Measurements from ENCODE around the gene TAOK3.

Gene TAOK3

DNA sequence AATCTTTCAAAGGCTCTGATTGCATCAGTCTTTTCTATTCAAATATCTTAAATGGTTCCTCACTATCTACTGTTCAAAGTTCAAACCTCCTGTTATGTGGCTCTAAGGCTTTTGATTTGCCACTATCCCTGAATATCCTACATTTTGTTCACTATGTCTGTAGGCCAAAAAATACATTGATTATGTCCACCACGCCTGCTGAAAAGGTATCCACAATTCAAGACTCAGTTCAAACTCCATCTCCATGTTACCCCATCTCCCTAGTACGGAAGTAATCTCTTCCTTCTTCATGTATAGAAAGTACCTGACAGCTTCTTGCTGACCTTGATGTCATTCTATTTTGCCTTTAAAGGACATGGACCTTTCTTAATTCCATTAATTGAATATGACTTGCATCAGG lies 24.8 kb downstream of the TAOK3 start:
- no peak overlapping the region for H3K4me3 ChIP-seq (ENCODE audit: low read depth, low read length, poor library complexity, severe bottlenecking)
- no peaks in the 10 kb centered on the region for H3K27me3 ChIP-seq (ENCODE audit: insufficient read depth, low read length)
- H2AFZ ChIP-seq (ENCODE audit: low read length), result no peak overlapping the region
- no peaks in the 10 kb centered on the region for H4K20me1 ChIP-seq (ENCODE audit: insufficient read depth, low read length)
- H3K36me3 ChIP-seq (ENCODE audit: insufficient read depth, low read length), result 0 out of 2 replicates have a peak, but pooled peaks cover 2% of the 10 kb centered on the region
- H3K4me1 ChIP-seq (ENCODE audit: insufficient read depth, low read length, severe bottlenecking), result peaks cover 36% of the 10 kb centered on the region
- H3K9me2 ChIP-seq (ENCODE audit: low read depth, low read length), result no peaks in the 10 kb centered on the region
- TF ChIP-seq, protein P1, sequence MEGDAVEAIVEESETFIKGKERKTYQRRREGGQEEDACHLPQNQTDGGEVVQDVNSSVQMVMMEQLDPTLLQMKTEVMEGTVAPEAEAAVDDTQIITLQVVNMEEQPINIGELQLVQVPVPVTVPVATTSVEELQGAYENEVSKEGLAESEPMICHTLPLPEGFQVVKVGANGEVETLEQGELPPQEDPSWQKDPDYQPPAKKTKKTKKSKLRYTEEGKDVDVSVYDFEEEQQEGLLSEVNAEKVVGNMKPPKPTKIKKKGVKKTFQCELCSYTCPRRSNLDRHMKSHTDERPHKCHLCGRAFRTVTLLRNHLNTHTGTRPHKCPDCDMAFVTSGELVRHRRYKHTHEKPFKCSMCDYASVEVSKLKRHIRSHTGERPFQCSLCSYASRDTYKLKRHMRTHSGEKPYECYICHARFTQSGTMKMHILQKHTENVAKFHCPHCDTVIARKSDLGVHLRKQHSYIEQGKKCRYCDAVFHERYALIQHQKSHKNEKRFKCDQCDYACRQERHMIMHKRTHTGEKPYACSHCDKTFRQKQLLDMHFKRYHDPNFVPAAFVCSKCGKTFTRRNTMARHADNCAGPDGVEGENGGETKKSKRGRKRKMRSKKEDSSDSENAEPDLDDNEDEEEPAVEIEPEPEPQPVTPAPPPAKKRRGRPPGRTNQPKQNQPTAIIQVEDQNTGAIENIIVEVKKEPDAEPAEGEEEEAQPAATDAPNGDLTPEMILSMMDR (IDR thresholded peaks at IDR 0.05; ENCODE audit: low read length), result no peak
- TF ChIP-seq EZH2 (IDR thresholded peaks at IDR 0.05; ENCODE audit: borderline replicate concordance, low read length), result no peak
- no peak overlapping the region for H3K4me2 ChIP-seq (ENCODE audit: low read length)
- peak overlapping the region; percentile 38 for H3K27ac ChIP-seq (ENCODE audit: low read depth, low read length, poor library complexity, severe bottlenecking)
- no peaks in the 10 kb centered on the region for H3K9me3 ChIP-seq (ENCODE audit: low read length)
- H3F3A ChIP-seq (ENCODE audit: insufficient read depth, low read length), result no peaks in the 10 kb centered on the region
- H3K79me2 ChIP-seq (ENCODE audit: insufficient read depth, low read length), result peaks cover 58% of the 10 kb centered on the region
- H3K9ac ChIP-seq (ENCODE audit: low read length), result no peak overlapping the region

DNA sequence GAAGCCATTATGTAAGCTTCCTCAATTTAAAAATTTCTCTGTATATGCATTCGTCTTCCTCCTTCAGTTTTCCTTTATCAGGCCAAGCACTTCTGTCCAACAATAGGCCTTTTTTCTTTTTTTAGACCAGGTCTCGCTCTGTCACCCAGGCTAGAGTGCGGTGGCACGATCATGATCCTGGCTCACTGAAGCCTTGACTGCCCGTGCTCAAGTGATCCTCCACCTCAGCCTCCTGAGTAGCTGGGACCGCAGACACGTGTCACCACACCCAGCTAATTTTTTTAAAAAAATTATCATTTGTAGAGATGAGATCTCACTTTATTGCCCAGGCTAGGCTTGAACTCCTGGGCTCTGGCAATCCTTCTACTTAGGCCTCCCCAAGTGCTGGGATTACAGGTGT lies 25.8 kb downstream of the TAOK3 start:
- no peaks in the 10 kb centered on the region for H3F3A ChIP-seq (ENCODE audit: insufficient read depth, low read length)
- H3K27me3 ChIP-seq (ENCODE audit: insufficient read depth, low read length), result no peaks in the 10 kb centered on the region
- TF ChIP-seq, protein P1 (IDR thresholded peaks at IDR 0.05; ENCODE audit: low read length), result no peak
- no peak for TF ChIP-seq EZH2 (IDR thresholded peaks at IDR 0.05; ENCODE audit: borderline replicate concordance, low read length)
- H3K9me3 ChIP-seq (ENCODE audit: low read length), result no peaks in the 10 kb centered on the region
- H4K20me1 ChIP-seq (ENCODE audit: insufficient read depth, low read length), result no peaks in the 10 kb centered on the region
- H2AFZ ChIP-seq (ENCODE audit: low read length), result no peak overlapping the region
- H3K9ac ChIP-seq (ENCODE audit: low read length), result no peak overlapping the region
- H3K4me2 ChIP-seq (ENCODE audit: low read length), result peak overlapping the region; percentile 39; the same call in 1 of the 2 replicates
- peak overlapping the region; percentile 38 for H3K27ac ChIP-seq (ENCODE audit: low read depth, low read length, poor library complexity, severe bottlenecking)
- H3K9me2 ChIP-seq (ENCODE audit: low read depth, low read length), result no peaks in the 10 kb centered on the region
- H3K79me2 ChIP-seq (ENCODE audit: insufficient read depth, low read length), result peaks cover 64% of the 10 kb centered on the region
- H3K4me1 ChIP-seq (ENCODE audit: insufficient read depth, low read length, severe bottlenecking), result peaks cover 36% of the 10 kb centered on the region
- H3K4me3 ChIP-seq (ENCODE audit: low read depth, low read length, poor library complexity, severe bottlenecking), result no peak overlapping the region
- H3K36me3 ChIP-seq (ENCODE audit: insufficient read depth, low read length), result no peaks in the 10 kb centered on the region

DNA sequence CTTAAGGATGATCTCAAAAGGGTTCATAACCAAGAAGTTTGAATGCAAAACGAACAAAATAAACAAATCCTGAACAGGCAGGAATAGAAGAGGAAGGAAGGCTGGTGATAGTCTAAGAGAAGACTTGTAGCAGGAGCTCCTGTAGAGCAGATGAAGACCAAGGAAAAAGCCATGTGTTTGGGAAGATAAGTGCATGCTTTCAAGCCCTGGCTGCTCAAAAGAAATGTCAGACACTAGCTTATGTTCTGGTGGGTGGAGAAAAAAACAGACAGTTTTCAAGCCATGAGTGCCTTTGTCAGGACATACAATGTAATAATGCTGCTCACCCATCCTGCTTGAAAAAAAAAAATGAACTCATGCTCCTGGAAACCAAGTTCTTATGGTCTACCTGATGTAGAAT lies 27.4 kb downstream of the TAOK3 start:
- Histone ChIP-seq H3K9ac (ENCODE audit: low read length) (no peak overlapping the region), H3F3A (ENCODE audit: insufficient read depth, low read length) (no peaks in the 10 kb centered on the region), H3K36me3 (ENCODE audit: insufficient read depth, low read length) (no peaks in the 10 kb centered on the region), H3K4me1 (ENCODE audit: insufficient read depth, low read length, severe bottlenecking) (peaks cover 36% of the 10 kb centered on the region), H3K9me3 (ENCODE audit: low read length) (no peaks in the 10 kb centered on the region), H3K27me3 (ENCODE audit: insufficient read depth, low read length) (no peaks in the 10 kb centered on the region), H3K79me2 (ENCODE audit: insufficient read depth, low read length) (peaks cover 67% of the 10 kb centered on the region), H4K20me1 (ENCODE audit: insufficient read depth, low read length) (no peaks in the 10 kb centered on the region), H2AFZ (ENCODE audit: low read length) (no peak overlapping the region), H3K27ac (ENCODE audit: low read depth, low read length, poor library complexity, severe bottlenecking) (no peak overlapping the region), H3K4me3 (ENCODE audit: low read depth, low read length, poor library complexity, severe bottlenecking) (no peak overlapping the region), H3K4me2 (ENCODE audit: low read length) (no peak overlapping the region), H3K9me2 (ENCODE audit: low read depth, low read length) (no peaks in the 10 kb centered on the region)
- TF ChIP-seq EZH2 (IDR thresholded peaks at IDR 0.05; ENCODE audit: borderline replicate concordance, low read length), result no peak
- TF ChIP-seq, protein P1 (IDR thresholded peaks at IDR 0.05; ENCODE audit: low read length), result no peak

All from OCI-LY1 (cell line).